Measurements from ENCODE around the gene FBXO8.
"Not testable (repeated sequence)": the region's sequence is repeated elsewhere in the genome, so short reads cannot be mapped to it uniquely, and the experiment has no call there.

The FBXO8 gene

DNA sequence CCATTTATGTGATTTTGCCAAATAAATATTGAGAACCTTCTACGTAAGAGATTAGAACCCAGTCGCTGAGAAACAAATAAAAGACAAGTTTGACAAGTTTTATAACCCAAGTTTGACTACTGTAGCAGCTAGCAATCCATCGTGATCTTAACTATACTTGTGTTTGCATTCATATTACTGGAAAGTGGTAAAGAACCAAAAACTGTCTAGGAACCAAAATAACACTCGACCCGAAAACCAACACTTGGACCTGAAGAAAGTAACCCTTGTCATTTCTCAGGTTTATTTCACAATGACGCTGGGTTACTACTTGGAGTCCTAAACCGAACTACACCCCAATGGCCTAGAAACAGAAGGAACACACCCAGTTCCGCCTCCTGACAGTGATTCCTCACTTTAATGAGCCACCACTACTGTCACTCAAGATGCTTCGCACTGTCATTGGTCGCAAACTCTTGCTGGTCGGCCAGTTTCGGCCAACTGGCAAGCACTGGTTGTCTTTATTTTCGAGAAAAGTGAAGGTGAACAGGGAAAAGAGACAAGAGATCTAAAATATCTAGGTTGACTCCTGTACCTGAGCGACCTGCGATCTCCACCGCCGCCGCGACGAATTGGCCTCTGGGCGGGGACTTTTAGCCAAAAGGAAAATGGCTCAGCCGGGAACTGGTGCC, 496 bp downstream of the FBXO8 start:
- peak; percentile 64 for DNase-seq (ENCODE audit: low spot score)

DNA sequence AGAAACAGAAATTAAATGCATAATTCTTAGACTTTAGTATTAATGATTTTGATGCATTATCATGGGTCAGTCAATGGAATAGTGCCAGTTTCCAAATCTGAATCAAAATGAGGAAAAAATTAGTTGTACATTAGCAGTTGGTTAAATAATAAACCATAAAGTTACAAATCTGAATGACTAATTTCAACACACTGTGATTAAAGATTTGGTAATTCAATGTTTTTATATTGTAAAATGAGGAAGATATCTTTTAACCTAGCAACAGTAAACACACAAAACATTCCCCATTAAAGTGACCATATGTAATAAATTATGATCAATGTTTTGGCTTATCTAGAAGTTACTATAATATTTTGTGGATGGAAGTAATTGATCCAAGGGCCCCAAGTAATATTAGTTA, 1.6 kb downstream of the FBXO8 start:
- DNase-seq (ENCODE audit: low spot score), result no peak

- no peak for DNase-seq (ENCODE audit: low spot score)
Observed at GRCh38 chr4:174281182-174281737, 2.2 kb downstream of the FBXO8 start.

DNA sequence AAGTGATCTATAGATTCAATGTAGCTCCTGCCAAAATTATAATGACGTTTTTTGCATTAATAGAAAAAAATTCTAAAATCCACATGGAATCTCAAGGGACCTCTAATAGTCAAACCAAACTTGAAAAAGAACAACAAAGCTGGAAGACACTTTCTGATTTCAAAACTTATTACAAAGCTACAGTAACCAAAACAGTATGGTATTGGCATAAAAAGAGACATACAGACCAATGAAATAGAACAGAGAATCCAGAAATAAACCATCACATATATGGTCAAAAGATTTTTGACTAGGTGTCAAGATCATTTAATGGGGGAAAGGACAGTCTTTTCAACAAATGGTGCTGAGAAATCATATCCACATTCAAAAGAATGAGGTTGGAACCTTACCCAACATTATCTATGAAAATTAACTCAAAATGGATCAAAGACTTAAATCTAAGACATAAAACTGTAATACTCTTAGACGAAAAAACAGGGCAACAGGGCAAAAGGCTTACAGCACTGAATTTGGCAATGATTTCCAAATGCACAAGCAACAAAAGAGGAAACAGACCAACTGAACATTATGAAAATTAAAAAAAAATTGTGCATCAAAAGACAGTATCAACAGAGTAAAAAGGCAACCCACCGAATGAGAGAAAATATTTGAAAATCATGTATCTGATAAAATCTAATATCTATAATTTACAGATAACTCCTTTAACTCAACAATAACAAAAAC, 3.9 kb downstream of the FBXO8 start:
- DNase-seq (ENCODE audit: low spot score), result no peak

- no peak for DNase-seq (ENCODE audit: low spot score)
Observed at GRCh38 chr4:174278467-174278866, 5.0 kb downstream of the FBXO8 start.

DNA sequence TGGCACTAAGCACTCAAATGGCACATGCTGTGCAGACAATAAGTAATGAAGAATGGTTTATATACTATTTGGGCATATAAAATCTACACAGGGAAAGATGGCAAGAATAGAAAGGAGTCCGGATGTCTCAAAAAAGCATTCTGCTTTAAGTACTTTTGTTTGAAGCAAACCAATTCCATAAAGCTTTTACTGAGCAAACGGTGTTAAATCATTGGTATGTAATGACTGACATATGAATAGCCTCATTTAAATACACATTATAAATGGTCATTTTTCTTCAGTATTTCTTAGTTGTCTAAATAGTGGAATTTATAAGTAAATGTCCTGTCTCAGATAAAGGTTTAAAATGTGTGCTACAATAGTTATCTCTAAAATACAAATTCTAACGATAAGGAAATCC, 6.0 kb downstream of the FBXO8 start:
- DNase-seq (ENCODE audit: low spot score), result no peak

- DNase-seq (ENCODE audit: low spot score), result no peak
Observed at GRCh38 chr4:174275101-174275500, 8.4 kb downstream of the FBXO8 start.

GRCh38 chr4:174274436-174274835, 9.0 kb downstream of the FBXO8 start:
- no peak for DNase-seq (ENCODE audit: low spot score)

DNA sequence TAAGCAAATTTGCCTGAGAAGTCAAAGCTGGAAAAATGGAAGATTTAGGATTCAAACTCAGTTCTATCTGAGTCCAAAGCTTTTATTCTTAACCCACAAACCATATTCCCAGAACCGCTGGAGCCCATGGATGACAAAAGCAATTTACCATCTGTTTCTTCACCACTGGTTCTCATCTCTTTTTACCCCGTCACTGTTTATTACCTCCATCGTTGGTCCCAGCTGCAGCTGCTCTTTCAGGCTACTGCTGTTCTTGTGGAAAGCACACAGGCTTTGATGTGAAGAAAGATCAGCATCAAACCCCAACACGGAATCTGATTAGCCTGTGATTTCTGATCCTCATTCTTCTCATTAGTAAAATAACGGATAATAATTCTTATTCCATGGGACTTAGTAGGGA, 9.5 kb downstream of the FBXO8 start:
- DNase-seq (ENCODE audit: low spot score), result no peak

DNA sequence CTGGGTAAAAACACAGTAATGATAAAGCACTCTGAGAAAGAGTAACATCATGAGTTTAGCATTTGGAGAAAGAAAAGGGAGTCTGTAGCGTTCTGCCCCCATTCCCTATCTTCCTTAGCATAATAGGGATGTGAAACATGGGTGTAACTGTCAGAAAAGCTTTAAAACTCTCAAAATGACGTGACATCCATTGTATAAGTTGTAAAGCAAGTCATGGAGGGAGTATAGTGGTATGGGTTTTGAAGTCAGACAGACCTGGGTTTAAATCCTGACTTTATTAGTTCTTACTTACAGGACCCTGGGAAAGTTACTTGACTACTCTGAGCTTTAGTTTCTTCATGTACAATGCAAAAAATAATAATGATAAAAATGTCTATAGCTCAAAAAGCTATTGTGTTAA, 17.1 kb downstream of the FBXO8 start:
- no peak for DNase-seq (ENCODE audit: low spot score)

GRCh38 chr4:174265916-174266315, 17.6 kb downstream of the FBXO8 start:
- no peak for DNase-seq (ENCODE audit: low spot score)

DNA sequence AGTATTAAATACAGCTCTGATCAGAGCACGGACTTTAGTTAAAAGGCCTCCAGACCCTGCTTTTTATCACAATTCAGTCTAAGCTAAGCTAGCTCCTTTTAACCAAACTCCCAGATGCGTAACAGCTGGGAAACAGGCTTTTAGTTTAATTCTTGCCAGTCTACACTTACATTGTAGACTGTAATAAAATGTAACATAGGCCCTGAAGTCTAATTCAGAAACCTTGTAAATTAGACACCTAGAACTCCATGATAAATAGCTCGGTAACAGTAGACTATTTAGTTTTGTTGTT, 20.1 kb downstream of the FBXO8 start:
- DNase-seq (ENCODE audit: low spot score), result no peak

DNA sequence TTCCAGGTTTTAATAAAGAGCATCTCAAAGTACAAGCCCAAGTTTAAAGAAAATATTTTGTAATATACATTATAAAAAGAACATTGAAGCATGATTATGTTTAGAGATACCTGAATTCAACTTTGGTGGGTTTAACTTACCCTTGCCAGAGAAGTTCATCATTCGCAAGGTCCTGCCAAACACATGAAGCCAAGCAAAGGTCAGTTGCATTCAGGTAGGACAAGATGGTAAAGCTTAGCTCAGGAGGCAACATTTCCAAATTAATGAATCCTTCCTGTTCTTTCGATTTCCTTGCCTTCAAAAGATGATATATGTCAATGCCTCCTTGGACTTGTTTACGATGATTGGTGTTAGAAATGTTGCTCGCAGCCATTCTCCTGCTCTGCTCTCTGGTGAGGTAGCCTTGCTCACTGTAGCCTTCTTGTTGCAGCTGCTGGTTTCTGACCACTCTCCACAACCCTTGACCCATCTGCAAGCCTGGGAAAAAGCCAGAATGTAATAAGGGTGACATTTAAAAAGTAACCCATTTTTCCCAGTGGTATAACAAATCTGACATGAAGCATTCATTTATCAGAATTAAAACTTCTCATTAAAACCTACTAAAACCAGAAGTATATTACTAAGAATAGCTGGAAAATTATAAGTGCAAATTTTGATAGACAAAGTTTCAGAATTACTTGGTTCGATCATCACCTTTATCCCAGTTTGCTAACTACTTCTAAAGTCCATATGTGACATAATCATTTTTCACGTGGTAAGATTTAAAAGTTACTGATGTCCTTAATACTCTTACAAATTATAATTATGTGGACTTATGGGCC, 20.6 kb downstream of the FBXO8 start:
- no peak for DNase-seq (ENCODE audit: low spot score)

GRCh38 chr4:174261432-174261831, 22.0 kb downstream of the FBXO8 start:
- not testable (repeated sequence) for DNase-seq (ENCODE audit: low spot score)

DNA sequence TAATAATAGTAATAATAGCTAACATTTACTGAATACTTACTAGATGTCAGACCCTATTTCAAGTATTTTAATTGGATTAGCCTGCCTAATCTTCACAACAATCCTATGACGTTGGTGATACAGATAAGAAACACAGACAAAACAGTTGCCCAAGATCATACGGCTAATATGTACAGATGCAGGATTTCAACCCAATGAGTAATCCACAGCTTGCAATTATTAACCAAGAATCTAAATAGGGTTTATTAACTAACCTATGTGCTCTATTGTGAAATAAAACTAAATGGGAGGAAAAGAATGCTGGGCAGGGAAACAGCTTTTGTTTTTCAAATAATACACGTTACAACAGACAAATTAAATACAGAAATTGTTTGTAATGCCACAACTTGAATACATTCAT, 23.4 kb downstream of the FBXO8 start:
- no peak for DNase-seq (ENCODE audit: low spot score)

- DNase-seq (ENCODE audit: low spot score), result no peak
Observed at GRCh38 chr4:174259580-174259979, 23.9 kb downstream of the FBXO8 start.

GRCh38 chr4:174256277-174256713, 27.2 kb downstream of the FBXO8 start:
- no peak for DNase-seq (ENCODE audit: low spot score)

DNA sequence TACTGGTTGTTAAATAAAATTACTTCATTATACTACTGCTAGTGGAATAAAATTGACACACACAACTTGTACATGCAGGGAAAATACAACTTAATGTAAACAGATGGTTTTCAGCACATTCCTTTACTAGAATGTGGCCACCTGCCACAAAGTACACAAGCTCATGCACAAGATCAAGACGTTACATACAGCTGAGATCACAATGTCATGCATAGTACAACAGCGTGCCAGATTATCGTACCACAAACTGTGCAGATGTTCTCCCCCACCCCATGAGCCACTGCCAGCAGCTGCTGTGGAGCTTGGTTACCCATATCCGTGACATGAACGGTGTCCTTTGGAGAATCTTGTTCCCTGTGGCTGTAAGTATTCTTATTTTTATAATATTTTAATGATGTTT, 27.7 kb downstream of the FBXO8 start:
- no peak for DNase-seq (ENCODE audit: low spot score)

DNA sequence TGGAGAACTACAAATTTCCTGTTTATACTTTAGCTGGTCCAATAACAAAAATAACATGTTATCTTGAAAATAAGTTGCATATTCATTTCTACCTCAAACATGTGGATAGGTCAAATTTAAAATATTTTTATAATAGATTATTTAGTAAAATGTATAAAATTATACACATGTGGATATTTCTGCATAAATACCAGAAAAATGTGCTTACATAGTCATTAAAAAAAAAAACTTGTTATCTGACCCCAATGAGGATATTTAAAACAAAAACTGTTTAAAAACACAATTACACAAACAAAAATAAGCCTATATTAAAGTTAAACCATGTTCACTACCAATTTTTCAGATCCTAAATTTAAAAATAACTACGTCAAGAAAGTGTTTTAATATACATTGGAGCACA, 28.1 kb downstream of the FBXO8 start:
- DNase-seq (ENCODE audit: low spot score), result no peak

DNA sequence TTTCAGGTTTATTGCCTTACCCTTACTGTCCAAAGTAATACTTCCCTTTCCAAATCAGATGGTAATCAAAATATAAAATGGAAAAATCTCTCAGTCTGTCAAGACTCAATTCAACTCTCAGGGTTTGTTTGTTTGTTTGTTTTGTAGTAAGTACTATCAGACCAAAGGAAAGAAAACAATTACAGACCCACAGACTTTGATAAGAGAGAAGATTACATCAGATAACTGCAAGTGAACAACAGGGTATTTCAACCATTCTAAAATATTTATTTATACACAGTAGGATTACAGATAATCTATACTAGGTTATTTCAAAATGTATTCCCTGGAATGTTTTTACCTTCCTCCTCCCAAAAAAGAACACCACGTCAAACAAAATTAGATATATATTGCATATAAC, 28.9 kb downstream of the FBXO8 start:
- no peak for DNase-seq (ENCODE audit: low spot score)

- DNase-seq (ENCODE audit: low spot score), result no peak
Observed at GRCh38 chr4:174252412-174252811, 31.1 kb downstream of the FBXO8 start.

GRCh38 chr4:174248407-174248806, 35.1 kb downstream of the FBXO8 start:
- no peak for DNase-seq (ENCODE audit: low spot score)

- DNase-seq (ENCODE audit: low spot score), result no peak
Observed at GRCh38 chr4:174245714-174246113, 37.8 kb downstream of the FBXO8 start.
